Measurements from ENCODE around the gene TBC1D24. TPM values are rescaled to one million over a fixed set of nuclear protein-coding genes. Genes with fewer than 3 reads are reported as not detected.

TBC1D24 gene
- total and polyA plus RNA-seq, 9 of the 15 experiments (the other 6 are each of a cell fraction or from before 2014, with no cell fraction given) = 1.7 to 22.6 (median 7.2) TPM

- TF ChIP-seq E2F6 (IDR thresholded peaks at IDR 0.05; ENCODE audit: borderline replicate concordance in 1 of 2, extremely low read depth in 1 of 2, insufficient read depth in 1 of 2, insufficient read length in 1 of 2, low read depth in 1 of 2, low read length in 1 of 2, poor library complexity in 1 of 2, severe bottlenecking in 1 of 2) (peak in 1 of 2 experiments; percentile 4), STAG1 (CRISPR knock-in tag; IDR thresholded peaks at IDR 0.05; ENCODE audit: borderline replicate concordance) (no peak), ZNF785 (CRISPR knock-in tag; IDR thresholded peaks at IDR 0.05) (no peak), BCOR (IDR thresholded peaks at IDR 0.05) (no peak), BCL6 (CRISPR knock-in tag; IDR thresholded peaks at IDR 0.05) (no peak), NRF1 (conservative IDR thresholded peaks at IDR 0.05 in 1 of 2, IDR thresholded peaks at IDR 0.05 in 1 of 2) (peak; percentile 88 to 89), COPS2 (conservative IDR thresholded peaks at IDR 0.05) (no peak), DPF2 (IDR thresholded peaks at IDR 0.05) (no peak), HOMEZ (CRISPR knock-in tag; IDR thresholded peaks at IDR 0.05) (no peak), MIER1 (IDR thresholded peaks at IDR 0.05; ENCODE audit: low read depth) (no peak), ZNF717 (CRISPR knock-in tag; IDR thresholded peaks at IDR 0.05) (no peak), ZBTB7A (IDR thresholded peaks at IDR 0.05; ENCODE audit: borderline replicate concordance, control insufficient read depth, low read depth, low read length) (0 out of 2 replicates have a peak, but pooled peaks have one; percentile 73), ZNF584 (CRISPR knock-in tag; IDR thresholded peaks at IDR 0.05; ENCODE audit: low read depth) (no peak), TCF3 (CRISPR knock-in tag; IDR thresholded peaks at IDR 0.05) (no peak), HNRNPLL (IDR thresholded peaks at IDR 0.05; ENCODE audit: low read depth, low read length, poor library complexity, severe bottlenecking) (no peak), ZNF239 (CRISPR knock-in tag; IDR thresholded peaks at IDR 0.05) (no peak), CCNT2 (IDR thresholded peaks at IDR 0.05; ENCODE audit: borderline replicate concordance, extremely low read depth, insufficient read length, low read depth, low read length) (peak; percentile 3), E2F8 (IDR thresholded peaks at IDR 0.05; ENCODE audit: low read depth, partially characterized antibody) (no peak), ZNF347 (CRISPR knock-in tag; IDR thresholded peaks at IDR 0.05; ENCODE audit: low read depth) (no peak), SIN3A (IDR thresholded peaks at IDR 0.05; ENCODE audit: borderline replicate concordance in 2 of 2, control insufficient read depth in 1 of 2, low read depth in 2 of 2, low read length in 2 of 2) (no peak; a peak in 1 of 4 replicates), ZNF780A (CRISPR knock-in tag; IDR thresholded peaks at IDR 0.05) (no peak), BHLHE40 (IDR thresholded peaks at IDR 0.05; ENCODE audit: low read length) (peak; percentile 79)
Observed at GRCh38 chr16:2474877-2475412, at the start of gene TBC1D24 (continued).
